ENCODE results near the gene FHIT.

The FHIT gene

DNA sequence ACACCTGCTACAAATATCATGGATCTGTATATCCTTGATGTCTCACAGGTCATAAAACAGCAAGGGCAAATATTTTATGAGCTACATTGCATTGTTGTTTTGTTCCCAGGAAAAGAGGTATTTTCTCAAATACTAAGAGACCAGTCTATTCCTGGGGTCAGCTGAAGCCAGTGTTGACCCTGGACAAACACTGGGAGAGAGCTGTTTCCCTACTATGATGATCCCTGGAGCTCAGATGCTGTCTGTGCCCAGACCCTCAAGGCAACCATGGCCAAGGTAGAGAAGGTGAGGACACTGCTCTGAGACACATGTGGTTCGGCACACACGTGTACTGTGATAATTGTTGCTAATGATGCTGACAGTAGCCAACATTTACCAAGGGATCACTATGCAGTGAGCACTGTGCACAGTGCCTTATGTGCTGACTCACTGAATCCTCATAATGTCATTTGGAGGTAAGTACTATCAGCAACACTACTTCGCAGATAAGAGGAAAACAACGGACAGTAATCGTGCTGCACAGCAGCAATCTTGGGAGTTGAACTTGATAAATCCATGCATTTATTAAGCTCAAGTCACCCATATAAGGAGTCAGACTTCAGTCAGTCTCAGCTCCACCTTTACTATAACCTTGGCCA lies 943.6 kb downstream of the FHIT start:
- no peak overlapping the region for H3K4me3 ChIP-seq (ENCODE audit: insufficient read depth, low read length, poor library complexity, severe bottlenecking)
- no peaks in the 10 kb centered on the region for H3K9me3 ChIP-seq (ENCODE audit: insufficient read depth, low read length)
- TF ChIP-seq, protein P1, sequence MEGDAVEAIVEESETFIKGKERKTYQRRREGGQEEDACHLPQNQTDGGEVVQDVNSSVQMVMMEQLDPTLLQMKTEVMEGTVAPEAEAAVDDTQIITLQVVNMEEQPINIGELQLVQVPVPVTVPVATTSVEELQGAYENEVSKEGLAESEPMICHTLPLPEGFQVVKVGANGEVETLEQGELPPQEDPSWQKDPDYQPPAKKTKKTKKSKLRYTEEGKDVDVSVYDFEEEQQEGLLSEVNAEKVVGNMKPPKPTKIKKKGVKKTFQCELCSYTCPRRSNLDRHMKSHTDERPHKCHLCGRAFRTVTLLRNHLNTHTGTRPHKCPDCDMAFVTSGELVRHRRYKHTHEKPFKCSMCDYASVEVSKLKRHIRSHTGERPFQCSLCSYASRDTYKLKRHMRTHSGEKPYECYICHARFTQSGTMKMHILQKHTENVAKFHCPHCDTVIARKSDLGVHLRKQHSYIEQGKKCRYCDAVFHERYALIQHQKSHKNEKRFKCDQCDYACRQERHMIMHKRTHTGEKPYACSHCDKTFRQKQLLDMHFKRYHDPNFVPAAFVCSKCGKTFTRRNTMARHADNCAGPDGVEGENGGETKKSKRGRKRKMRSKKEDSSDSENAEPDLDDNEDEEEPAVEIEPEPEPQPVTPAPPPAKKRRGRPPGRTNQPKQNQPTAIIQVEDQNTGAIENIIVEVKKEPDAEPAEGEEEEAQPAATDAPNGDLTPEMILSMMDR (IDR thresholded peaks at IDR 0.05; ENCODE audit: insufficient read depth, low read length, poor library complexity, severe bottlenecking), result no peak
- TF ChIP-seq EZH2phosphoT487 (conservative IDR thresholded peaks at IDR 0.05; ENCODE audit: low read length), result no peak
- no peaks in the 10 kb centered on the region for H4K20me1 ChIP-seq (ENCODE audit: low read depth, low read length)
- no peaks in the 10 kb centered on the region for H3K27me3 ChIP-seq (ENCODE audit: low read length)
- no peaks in the 10 kb centered on the region for H3K36me3 ChIP-seq (ENCODE audit: low read length)
- H3K4me2 ChIP-seq (ENCODE audit: low read depth, low read length, poor library complexity, severe bottlenecking), result no peak overlapping the region
- no peak overlapping the region for H3K27ac ChIP-seq (ENCODE audit: low read depth, low read length)
- H3F3A ChIP-seq (ENCODE audit: insufficient read depth), result no peaks in the 10 kb centered on the region
- no peak overlapping the region for H3K9ac ChIP-seq (ENCODE audit: low read length)
- H3K79me2 ChIP-seq (ENCODE audit: insufficient read depth, low read length), result no peaks in the 10 kb centered on the region
- no peak overlapping the region for H2AFZ ChIP-seq (ENCODE audit: low read depth, low read length, severe bottlenecking)
- no peaks in the 10 kb centered on the region for H3K9me2 ChIP-seq (replicated peaks; ENCODE audit: insufficient read depth, low read length)

DNA sequence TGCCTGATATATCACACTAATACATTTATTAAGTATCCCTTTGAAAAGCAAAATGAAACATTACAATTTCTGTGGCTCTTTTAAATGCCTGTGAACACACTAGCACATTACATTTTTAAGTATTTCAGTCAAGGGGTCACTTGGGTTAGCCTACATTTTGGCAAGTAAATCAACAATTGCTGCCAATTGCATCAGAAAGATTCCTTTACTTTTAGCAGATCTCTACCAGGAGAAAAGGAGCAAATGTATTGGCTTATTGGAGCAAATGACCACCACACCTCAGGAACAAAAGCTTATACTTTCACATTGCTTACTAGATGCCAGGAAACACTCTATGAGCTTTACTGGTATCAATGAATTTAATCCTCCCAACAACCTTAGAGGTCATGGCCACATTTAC lies 947.1 kb downstream of the FHIT start:
- no peaks in the 10 kb centered on the region for H4K20me1 ChIP-seq (ENCODE audit: low read depth, low read length)
- H3K36me3 ChIP-seq (ENCODE audit: low read length), result no peaks in the 10 kb centered on the region
- no peaks in the 10 kb centered on the region for H3K27me3 ChIP-seq (ENCODE audit: low read length)
- H3K79me2 ChIP-seq (ENCODE audit: insufficient read depth, low read length), result no peaks in the 10 kb centered on the region
- no peak for TF ChIP-seq EZH2phosphoT487 (conservative IDR thresholded peaks at IDR 0.05; ENCODE audit: low read length)
- TF ChIP-seq, protein P1 (IDR thresholded peaks at IDR 0.05; ENCODE audit: insufficient read depth, low read length, poor library complexity, severe bottlenecking), result no peak
- no peaks in the 10 kb centered on the region for H3K9me2 ChIP-seq (replicated peaks; ENCODE audit: insufficient read depth, low read length)
- H3K27ac ChIP-seq (ENCODE audit: low read depth, low read length), result no peak overlapping the region
- no peak overlapping the region for H3K9ac ChIP-seq (ENCODE audit: low read length)
- no peak overlapping the region for H3K4me3 ChIP-seq (ENCODE audit: insufficient read depth, low read length, poor library complexity, severe bottlenecking)
- H3K4me2 ChIP-seq (ENCODE audit: low read depth, low read length, poor library complexity, severe bottlenecking), result no peak overlapping the region
- H3K9me3 ChIP-seq (ENCODE audit: insufficient read depth, low read length), result no peaks in the 10 kb centered on the region
- no peaks in the 10 kb centered on the region for H3F3A ChIP-seq (ENCODE audit: insufficient read depth)
- no peak overlapping the region for H2AFZ ChIP-seq (ENCODE audit: low read depth, low read length, severe bottlenecking)

GRCh38 chr3:60303160-60303559 lies 948.1 kb downstream of the FHIT start:
- Histone ChIP-seq H3K4me3 (ENCODE audit: insufficient read depth, low read length, poor library complexity, severe bottlenecking) (no peak overlapping the region), H3K36me3 (ENCODE audit: low read length) (no peaks in the 10 kb centered on the region), H3K27ac (ENCODE audit: low read depth, low read length) (no peak overlapping the region), H3K9me2 (replicated peaks; ENCODE audit: insufficient read depth, low read length) (no peaks in the 10 kb centered on the region), H3F3A (ENCODE audit: insufficient read depth) (no peaks in the 10 kb centered on the region), H3K79me2 (ENCODE audit: insufficient read depth, low read length) (no peaks in the 10 kb centered on the region), H3K27me3 (ENCODE audit: low read length) (no peaks in the 10 kb centered on the region), H4K20me1 (ENCODE audit: low read depth, low read length) (no peaks in the 10 kb centered on the region), H3K9me3 (ENCODE audit: insufficient read depth, low read length) (no peaks in the 10 kb centered on the region), H2AFZ (ENCODE audit: low read depth, low read length, severe bottlenecking) (no peak overlapping the region), H3K4me2 (ENCODE audit: low read depth, low read length, poor library complexity, severe bottlenecking) (no peak overlapping the region), H3K9ac (ENCODE audit: low read length) (no peak overlapping the region)
- TF ChIP-seq, protein P1 (IDR thresholded peaks at IDR 0.05; ENCODE audit: insufficient read depth, low read length, poor library complexity, severe bottlenecking), result no peak
- no peak for TF ChIP-seq EZH2phosphoT487 (conservative IDR thresholded peaks at IDR 0.05; ENCODE audit: low read length)
